Measurements from ENCODE around the gene KIAA1217. TPM values are rescaled to one million over a fixed set of nuclear protein-coding genes. Genes with fewer than 3 reads are reported as not detected.

Gene KIAA1217
- total and polyA plus RNA-seq, 8 donors, result 11.9 to 36.7 (median 19.8) TPM

GRCh38 chr10:24430591-24430990 lies 221.7 kb downstream of the KIAA1217 start:
- FAIRE-seq (no peak), ATAC-seq (peak in 1 of 4 donors; percentile 47), DNase-seq (no peak)
- H3K27me3 ChIP-seq, result no peaks in the 10 kb centered on the region
- TF ChIP-seq CTCF (IDR thresholded peaks at IDR 0.05), result no peak
- H3K9me3 ChIP-seq, result no peaks in the 10 kb centered on the region
- 67 to 74% methylated on average over 5 of the region's 5 CpGs for WGBS, 2 donors
- no peaks in the 10 kb centered on the region for H3K36me3 ChIP-seq
- H3K4me3 ChIP-seq, result no peak overlapping the region
- H3K27ac ChIP-seq, result no peak overlapping the region
- intact Hi-C loops (cut with DNase I), result no loop called here
- H3K4me1 ChIP-seq, result no peaks in the 10 kb centered on the region

GRCh38 chr10:24432478-24433416 lies 223.8 kb downstream of the KIAA1217 start:
- ATAC-seq (peak in 1 of 4 donors; percentile 52), DNase-seq (no peak), FAIRE-seq (no peak)
- WGBS, 2 donors, result 76 to 82% methylated on average over 9 of the region's 9 CpGs
- H3K36me3 ChIP-seq, result no peaks in the 10 kb centered on the region
- intact Hi-C loops (cut with DNase I), result no loop called here
- H3K9me3 ChIP-seq, result no peaks in the 10 kb centered on the region
- no peak overlapping the region for H3K27ac ChIP-seq
- no peak for TF ChIP-seq CTCF (IDR thresholded peaks at IDR 0.05)
- no peak overlapping the region for H3K4me3 ChIP-seq
- no peaks in the 10 kb centered on the region for H3K27me3 ChIP-seq
- no peaks in the 10 kb centered on the region for H3K4me1 ChIP-seq

- DNase-seq (no peak), ATAC-seq (no peak), FAIRE-seq (no peak)
- H3K27me3 ChIP-seq, result no peaks in the 10 kb centered on the region
- 96 to 99% methylated on average over 3 of the region's 3 CpGs for WGBS, 2 donors
- no peak overlapping the region for H3K4me3 ChIP-seq
- no peaks in the 10 kb centered on the region for H3K4me1 ChIP-seq
- TF ChIP-seq CTCF (IDR thresholded peaks at IDR 0.05), result no peak
- H3K36me3 ChIP-seq, result no peaks in the 10 kb centered on the region
- H3K9me3 ChIP-seq, result no peaks in the 10 kb centered on the region
- no peak overlapping the region for H3K27ac ChIP-seq
- intact Hi-C loops (cut with DNase I), result no loop called here
Measured at GRCh38 chr10:24433705-24434104, 224.8 kb downstream of the KIAA1217 start.

GRCh38 chr10:24434961-24435360 lies 226.0 kb downstream of the KIAA1217 start:
- Histone ChIP-seq H3K9me3 (no peaks in the 10 kb centered on the region), H3K36me3 (peaks cover 0 to under 1% (median 0%) of the 10 kb centered on the region in 3 donors), H3K27ac (no peak overlapping the region), H3K4me3 (no peak overlapping the region), H3K27me3 (no peaks in the 10 kb centered on the region), H3K4me1 (no peaks in the 10 kb centered on the region)
- TF ChIP-seq CTCF (IDR thresholded peaks at IDR 0.05), result no peak
- 95 to 99% methylated on average over 1 of the region's 1 CpG for WGBS, 2 donors
- intact Hi-C loops (cut with DNase I), result no loop called here
- no peak for FAIRE-seq
- no peak for ATAC-seq
- no peak for DNase-seq

- peaks cover 0 to 3% (median 0%) of the 10 kb centered on the region in 3 donors for H3K36me3 ChIP-seq
- H3K9me3 ChIP-seq, result no peaks in the 10 kb centered on the region
- intact Hi-C loops (cut with DNase I), result no loop called here
- WGBS, 2 donors, result 93 to 96% methylated on average over 1 of the region's 1 CpG
- H3K27me3 ChIP-seq, result no peaks in the 10 kb centered on the region
- no peaks in the 10 kb centered on the region for H3K4me1 ChIP-seq
- no peak for TF ChIP-seq CTCF (IDR thresholded peaks at IDR 0.05)
- H3K27ac ChIP-seq, result no peak overlapping the region
- H3K4me3 ChIP-seq, result no peak overlapping the region
- ATAC-seq (no peak), DNase-seq (no peak), FAIRE-seq (no peak)
Measured at GRCh38 chr10:24435374-24435773, 226.4 kb downstream of the KIAA1217 start.
